Measurements from ENCODE around the gene BHLHE40.

The BHLHE40 gene

GRCh38 chr3:4995500-4996053, 16.3 kb downstream of the BHLHE40 start:
- H3K27ac ChIP-seq (ENCODE audit: low read length): no peak overlapping the region
- H3K36me3 ChIP-seq (ENCODE audit: control insufficient read depth in 1 of 2, insufficient read depth in 2 of 2, low read length in 2 of 2): no peaks in the 10 kb centered on the region
- no peaks in the 10 kb centered on the region for H3K27me3 ChIP-seq (ENCODE audit: low read depth, low read length)
- H3K9me3 ChIP-seq (ENCODE audit: control insufficient read depth in 1 of 2, low read length in 2 of 2): no peaks in the 10 kb centered on the region
- H3K4me3 ChIP-seq (ENCODE audit: low read depth in 1 of 2, low read length in 2 of 2): no peak overlapping the region
- H3K4me1 ChIP-seq (ENCODE audit: control insufficient read depth in 1 of 2, insufficient read depth in 2 of 2, low read length in 2 of 2): peaks cover 0 to 3% of the 10 kb centered on the region in 2 donors

- Histone ChIP-seq H3K4me1 (ENCODE audit: control insufficient read depth in 1 of 2, insufficient read depth in 2 of 2, low read length in 2 of 2) (peaks cover 0 to 3% of the 10 kb centered on the region in 2 donors), H3K27ac (ENCODE audit: low read length) (no peak overlapping the region), H3K36me3 (ENCODE audit: control insufficient read depth in 1 of 2, insufficient read depth in 2 of 2, low read length in 2 of 2) (no peaks in the 10 kb centered on the region), H3K9me3 (ENCODE audit: control insufficient read depth in 1 of 2, low read length in 2 of 2) (no peaks in the 10 kb centered on the region), H3K4me3 (ENCODE audit: low read depth in 1 of 2, low read length in 2 of 2) (no peak overlapping the region), H3K27me3 (ENCODE audit: low read depth, low read length) (no peaks in the 10 kb centered on the region)
Measured at GRCh38 chr3:4996223-4996765, 17.1 kb downstream of the BHLHE40 start.

DNA sequence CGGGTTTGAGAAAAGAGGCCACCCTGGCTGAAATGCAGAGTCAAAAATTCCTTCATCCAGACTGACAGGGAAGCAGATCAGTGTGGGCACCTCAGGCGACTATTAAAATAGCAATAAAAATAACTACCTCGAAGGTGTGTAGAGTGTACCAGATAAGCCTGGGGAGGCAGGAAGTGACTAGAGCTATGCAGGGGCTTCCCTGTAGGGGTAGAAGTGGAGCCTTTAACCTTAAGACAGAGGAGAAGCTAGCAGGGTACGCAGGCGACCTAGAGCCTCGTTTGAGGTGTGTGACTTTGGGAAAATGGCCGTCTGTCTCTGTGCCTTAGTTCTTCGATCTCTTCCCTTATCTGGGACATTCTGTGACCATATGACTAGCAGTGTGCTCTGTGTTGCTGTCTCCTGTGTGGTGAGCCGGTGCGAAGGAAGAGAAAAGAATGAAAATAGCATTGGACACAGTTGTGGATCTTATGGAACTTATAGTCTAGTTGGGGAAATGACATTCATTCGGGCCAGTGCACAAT, 17.6 kb downstream of the BHLHE40 start:
- Histone ChIP-seq H3K27ac (ENCODE audit: low read length) (no peak overlapping the region), H3K4me1 (ENCODE audit: control insufficient read depth in 1 of 2, insufficient read depth in 2 of 2, low read length in 2 of 2) (peaks cover 0 to 3% of the 10 kb centered on the region in 2 donors), H3K36me3 (ENCODE audit: control insufficient read depth in 1 of 2, insufficient read depth in 2 of 2, low read length in 2 of 2) (no peaks in the 10 kb centered on the region), H3K4me3 (ENCODE audit: low read depth in 1 of 2, low read length in 2 of 2) (no peak overlapping the region), H3K9me3 (ENCODE audit: control insufficient read depth in 1 of 2, low read length in 2 of 2) (no peaks in the 10 kb centered on the region), H3K27me3 (ENCODE audit: low read depth, low read length) (no peaks in the 10 kb centered on the region)

- Histone ChIP-seq H3K36me3 (ENCODE audit: control insufficient read depth in 1 of 2, insufficient read depth in 2 of 2, low read length in 2 of 2) (no peaks in the 10 kb centered on the region), H3K4me1 (ENCODE audit: control insufficient read depth in 1 of 2, insufficient read depth in 2 of 2, low read length in 2 of 2) (peaks cover 0 to 3% of the 10 kb centered on the region in 2 donors), H3K4me3 (ENCODE audit: low read depth in 1 of 2, low read length in 2 of 2) (no peak overlapping the region)
Measured at GRCh38 chr3:4997946-4998345, 18.7 kb downstream of the BHLHE40 start.

GRCh38 chr3:4999531-5000184, 20.4 kb downstream of the BHLHE40 start:
- Histone ChIP-seq H3K4me1 (ENCODE audit: control insufficient read depth in 1 of 2, insufficient read depth in 2 of 2, low read length in 2 of 2) (no peaks in the 10 kb centered on the region), H3K27ac (ENCODE audit: low read length) (no peak overlapping the region), H3K4me3 (ENCODE audit: low read depth in 1 of 2, low read length in 2 of 2) (no peak overlapping the region), H3K36me3 (ENCODE audit: control insufficient read depth in 1 of 2, insufficient read depth in 2 of 2, low read length in 2 of 2) (no peaks in the 10 kb centered on the region), H3K9me3 (ENCODE audit: control insufficient read depth in 1 of 2, low read length in 2 of 2) (no peaks in the 10 kb centered on the region), H3K27me3 (ENCODE audit: low read depth, low read length) (no peaks in the 10 kb centered on the region)

More at GRCh38 chr3:4997946-4998345, 18.7 kb downstream of the BHLHE40 start:
- Histone ChIP-seq H3K9me3 (ENCODE audit: control insufficient read depth in 1 of 2, low read length in 2 of 2) (no peaks in the 10 kb centered on the region), H3K27ac (ENCODE audit: low read length) (no peak overlapping the region), H3K27me3 (ENCODE audit: low read depth, low read length) (no peaks in the 10 kb centered on the region)

DNA sequence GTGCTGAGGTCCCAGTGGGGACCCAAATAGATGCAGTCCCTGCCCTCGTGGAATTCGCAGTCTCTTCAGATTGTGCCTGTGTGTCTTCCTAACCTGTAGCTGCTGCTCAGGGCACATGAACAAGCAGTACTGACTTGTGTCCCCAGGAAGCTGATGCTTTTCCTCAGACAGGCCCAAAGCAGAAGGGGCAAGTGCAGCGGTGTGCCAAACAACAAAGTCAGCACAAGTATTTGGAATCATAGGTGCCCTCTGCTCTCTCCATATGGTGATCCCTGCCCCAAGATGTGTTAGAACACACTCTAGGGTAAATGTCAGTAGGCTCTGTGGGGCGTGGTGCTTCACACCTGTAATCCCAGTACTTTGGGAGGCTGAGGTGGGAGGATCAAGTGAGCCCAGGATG, 21.9 kb downstream of the BHLHE40 start:
- no peaks in the 10 kb centered on the region for H3K36me3 ChIP-seq (ENCODE audit: control insufficient read depth in 1 of 2, insufficient read depth in 2 of 2, low read length in 2 of 2)
- no peaks in the 10 kb centered on the region for H3K27me3 ChIP-seq (ENCODE audit: low read depth, low read length)
- H3K4me1 ChIP-seq (ENCODE audit: control insufficient read depth in 1 of 2, insufficient read depth in 2 of 2, low read length in 2 of 2): no peaks in the 10 kb centered on the region
- no peaks in the 10 kb centered on the region for H3K9me3 ChIP-seq (ENCODE audit: control insufficient read depth in 1 of 2, low read length in 2 of 2)
- no peak overlapping the region for H3K27ac ChIP-seq (ENCODE audit: low read length)
- no peak overlapping the region for H3K4me3 ChIP-seq (ENCODE audit: low read depth in 1 of 2, low read length in 2 of 2)

DNA sequence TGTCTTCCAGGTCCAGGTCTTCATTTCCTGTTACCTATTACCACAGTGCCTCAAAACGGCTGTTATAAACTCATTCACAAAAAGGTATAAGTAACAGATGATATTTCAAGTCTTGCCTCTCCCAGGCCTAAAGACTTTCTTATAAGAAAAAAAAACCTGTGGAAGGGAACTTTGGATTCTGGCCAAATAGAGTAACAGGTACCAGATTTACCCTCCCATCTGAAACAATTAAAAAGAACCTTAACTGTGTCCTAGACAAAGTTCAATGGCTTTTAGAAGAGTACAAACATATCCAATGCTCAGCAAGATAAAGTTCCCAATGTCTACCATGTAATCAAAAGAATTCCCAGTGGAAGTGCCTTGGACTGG, 22.6 kb downstream of the BHLHE40 start:
- no peak overlapping the region for H3K27ac ChIP-seq (ENCODE audit: low read length)
- H3K4me1 ChIP-seq (ENCODE audit: control insufficient read depth in 1 of 2, insufficient read depth in 2 of 2, low read length in 2 of 2): no peaks in the 10 kb centered on the region
- H3K27me3 ChIP-seq (ENCODE audit: low read depth, low read length): no peaks in the 10 kb centered on the region
- H3K4me3 ChIP-seq (ENCODE audit: low read depth in 1 of 2, low read length in 2 of 2): no peak overlapping the region
- H3K9me3 ChIP-seq (ENCODE audit: control insufficient read depth in 1 of 2, low read length in 2 of 2): no peaks in the 10 kb centered on the region
- no peaks in the 10 kb centered on the region for H3K36me3 ChIP-seq (ENCODE audit: control insufficient read depth in 1 of 2, insufficient read depth in 2 of 2, low read length in 2 of 2)

GRCh38 chr3:5002174-5002870, 23.1 kb downstream of the BHLHE40 start:
- no peaks in the 10 kb centered on the region for H3K27me3 ChIP-seq (ENCODE audit: low read depth, low read length)
- no peaks in the 10 kb centered on the region for H3K36me3 ChIP-seq (ENCODE audit: control insufficient read depth in 1 of 2, insufficient read depth in 2 of 2, low read length in 2 of 2)
- H3K4me1 ChIP-seq (ENCODE audit: control insufficient read depth in 1 of 2, insufficient read depth in 2 of 2, low read length in 2 of 2): no peaks in the 10 kb centered on the region
- H3K9me3 ChIP-seq (ENCODE audit: control insufficient read depth in 1 of 2, low read length in 2 of 2): no peaks in the 10 kb centered on the region
- no peak overlapping the region for H3K27ac ChIP-seq (ENCODE audit: low read length)
- H3K4me3 ChIP-seq (ENCODE audit: low read depth in 1 of 2, low read length in 2 of 2): no peak overlapping the region

DNA sequence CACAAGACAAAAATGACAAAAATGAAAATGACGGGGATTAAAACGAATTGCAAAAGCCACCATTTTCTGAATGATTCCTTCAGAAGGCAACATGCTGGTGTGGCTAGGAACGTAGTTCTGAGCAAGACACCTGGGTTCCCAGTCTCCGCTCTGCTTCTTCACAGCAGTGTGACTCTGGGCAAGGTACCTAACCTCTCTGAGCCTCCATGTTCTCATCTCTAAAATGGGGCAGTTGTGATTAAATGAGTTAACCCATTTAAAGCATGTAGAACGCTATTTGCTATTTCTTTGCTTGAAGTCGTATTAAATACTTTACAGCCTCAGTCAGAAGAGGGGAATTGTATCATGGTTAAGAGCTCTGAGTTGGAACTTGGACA, 23.6 kb downstream of the BHLHE40 start:
- H3K27ac ChIP-seq (ENCODE audit: low read length): no peak overlapping the region
- H3K36me3 ChIP-seq (ENCODE audit: control insufficient read depth in 1 of 2, insufficient read depth in 2 of 2, low read length in 2 of 2): no peaks in the 10 kb centered on the region
- H3K4me1 ChIP-seq (ENCODE audit: control insufficient read depth in 1 of 2, insufficient read depth in 2 of 2, low read length in 2 of 2): no peaks in the 10 kb centered on the region
- no peak overlapping the region for H3K4me3 ChIP-seq (ENCODE audit: low read depth in 1 of 2, low read length in 2 of 2)
- H3K27me3 ChIP-seq (ENCODE audit: low read depth, low read length): no peaks in the 10 kb centered on the region
- no peaks in the 10 kb centered on the region for H3K9me3 ChIP-seq (ENCODE audit: control insufficient read depth in 1 of 2, low read length in 2 of 2)

GRCh38 chr3:5004319-5005152, 25.3 kb downstream of the BHLHE40 start:
- Histone ChIP-seq H3K27me3 (ENCODE audit: low read depth, low read length) (no peaks in the 10 kb centered on the region), H3K27ac (ENCODE audit: low read length) (no peak overlapping the region), H3K9me3 (ENCODE audit: control insufficient read depth in 1 of 2, low read length in 2 of 2) (no peaks in the 10 kb centered on the region), H3K4me3 (ENCODE audit: low read depth in 1 of 2, low read length in 2 of 2) (no peak overlapping the region), H3K4me1 (ENCODE audit: control insufficient read depth in 1 of 2, insufficient read depth in 2 of 2, low read length in 2 of 2) (no peaks in the 10 kb centered on the region), H3K36me3 (ENCODE audit: control insufficient read depth in 1 of 2, insufficient read depth in 2 of 2, low read length in 2 of 2) (no peaks in the 10 kb centered on the region)

- no peaks in the 10 kb centered on the region for H3K9me3 ChIP-seq (ENCODE audit: control insufficient read depth in 1 of 2, low read length in 2 of 2)
- H3K36me3 ChIP-seq (ENCODE audit: control insufficient read depth in 1 of 2, insufficient read depth in 2 of 2, low read length in 2 of 2): no peaks in the 10 kb centered on the region
- no peak overlapping the region for H3K27ac ChIP-seq (ENCODE audit: low read length)
- no peak overlapping the region for H3K4me3 ChIP-seq (ENCODE audit: low read depth in 1 of 2, low read length in 2 of 2)
- H3K27me3 ChIP-seq (ENCODE audit: low read depth, low read length): no peaks in the 10 kb centered on the region
- H3K4me1 ChIP-seq (ENCODE audit: control insufficient read depth in 1 of 2, insufficient read depth in 2 of 2, low read length in 2 of 2): no peaks in the 10 kb centered on the region
Measured at GRCh38 chr3:5005367-5005766, 26.1 kb downstream of the BHLHE40 start.

Measured in muscle layer of duodenum (tissue), 2 donors.